ENCODE measurements around the gene TSPAN18.

TSPAN18 gene

GRCh38 chr11:44743326-44743725, 16.6 kb downstream of the TSPAN18 start:
- H3K79me2 ChIP-seq (ENCODE audit: insufficient read depth, low read length), result no peaks in the 10 kb centered on the region
- H3K4me3 ChIP-seq (ENCODE audit: low read length, poor library complexity, severe bottlenecking), result no peak overlapping the region
- H2AFZ ChIP-seq (ENCODE audit: low read length), result no peak overlapping the region
- no peak overlapping the region for H3K9ac ChIP-seq (ENCODE audit: low read depth, low read length, poor library complexity, severe bottlenecking)
- no peaks in the 10 kb centered on the region for H3K27me3 ChIP-seq (ENCODE audit: insufficient read depth, low read length, poor library complexity, severe bottlenecking)
- no peaks in the 10 kb centered on the region for H3F3A ChIP-seq (ENCODE audit: low read depth)
- no peak overlapping the region for H3K4me2 ChIP-seq (ENCODE audit: low read depth, low read length, poor library complexity, severe bottlenecking)
- H3K9me3 ChIP-seq (ENCODE audit: insufficient read depth, low read depth, low read length), result no peaks in the 10 kb centered on the region
- H3K36me3 ChIP-seq (ENCODE audit: insufficient read depth, low read length), result no peaks in the 10 kb centered on the region
- TF ChIP-seq CTCF (conservative IDR thresholded peaks at IDR 0.05; ENCODE audit: low read length) (no peak), EZH2phosphoT487 (IDR thresholded peaks at IDR 0.05; ENCODE audit: borderline replicate concordance) (no peak)
- no peaks in the 10 kb centered on the region for H3K9me2 ChIP-seq (replicated peaks; ENCODE audit: low read depth, low read length)
- H3K4me1 ChIP-seq (ENCODE audit: insufficient read depth, low read length, poor library complexity, severe bottlenecking), result no peaks in the 10 kb centered on the region
- no peaks in the 10 kb centered on the region for H4K20me1 ChIP-seq (ENCODE audit: insufficient read depth, low read length, poor library complexity, severe bottlenecking)

- H3K9ac ChIP-seq (ENCODE audit: low read depth, low read length, poor library complexity, severe bottlenecking), result no peak overlapping the region
- no peaks in the 10 kb centered on the region for H3F3A ChIP-seq (ENCODE audit: low read depth)
- TF ChIP-seq EZH2phosphoT487 (IDR thresholded peaks at IDR 0.05; ENCODE audit: borderline replicate concordance) (no peak), CTCF (conservative IDR thresholded peaks at IDR 0.05; ENCODE audit: low read length) (no peak)
- H2AFZ ChIP-seq (ENCODE audit: low read length), result no peak overlapping the region
- no peaks in the 10 kb centered on the region for H3K9me3 ChIP-seq (ENCODE audit: insufficient read depth, low read depth, low read length)
- H3K36me3 ChIP-seq (ENCODE audit: insufficient read depth, low read length), result no peaks in the 10 kb centered on the region
- H3K27me3 ChIP-seq (ENCODE audit: insufficient read depth, low read length, poor library complexity, severe bottlenecking), result no peaks in the 10 kb centered on the region
- H3K4me3 ChIP-seq (ENCODE audit: low read length, poor library complexity, severe bottlenecking), result no peak overlapping the region
- H3K9me2 ChIP-seq (replicated peaks; ENCODE audit: low read depth, low read length), result no peaks in the 10 kb centered on the region
- no peaks in the 10 kb centered on the region for H3K79me2 ChIP-seq (ENCODE audit: insufficient read depth, low read length)
- no peak overlapping the region for H3K4me2 ChIP-seq (ENCODE audit: low read depth, low read length, poor library complexity, severe bottlenecking)
- H4K20me1 ChIP-seq (ENCODE audit: insufficient read depth, low read length, poor library complexity, severe bottlenecking), result no peaks in the 10 kb centered on the region
- no peaks in the 10 kb centered on the region for H3K4me1 ChIP-seq (ENCODE audit: insufficient read depth, low read length, poor library complexity, severe bottlenecking)
Observed at GRCh38 chr11:44743959-44744557, 17.3 kb downstream of the TSPAN18 start.

GRCh38 chr11:44746894-44747293, 20.1 kb downstream of the TSPAN18 start:
- H3K36me3 ChIP-seq (ENCODE audit: insufficient read depth, low read length), result no peaks in the 10 kb centered on the region
- H3K4me2 ChIP-seq (ENCODE audit: low read depth, low read length, poor library complexity, severe bottlenecking), result no peak overlapping the region
- no peaks in the 10 kb centered on the region for H3F3A ChIP-seq (ENCODE audit: low read depth)
- H3K9me2 ChIP-seq (replicated peaks; ENCODE audit: low read depth, low read length), result no peaks in the 10 kb centered on the region
- no peaks in the 10 kb centered on the region for H3K9me3 ChIP-seq (ENCODE audit: insufficient read depth, low read depth, low read length)
- no peak overlapping the region for H2AFZ ChIP-seq (ENCODE audit: low read length)
- no peaks in the 10 kb centered on the region for H4K20me1 ChIP-seq (ENCODE audit: insufficient read depth, low read length, poor library complexity, severe bottlenecking)
- no peaks in the 10 kb centered on the region for H3K27me3 ChIP-seq (ENCODE audit: insufficient read depth, low read length, poor library complexity, severe bottlenecking)
- no peaks in the 10 kb centered on the region for H3K79me2 ChIP-seq (ENCODE audit: insufficient read depth, low read length)
- TF ChIP-seq CTCF (conservative IDR thresholded peaks at IDR 0.05; ENCODE audit: low read length) (no peak), EZH2phosphoT487 (IDR thresholded peaks at IDR 0.05; ENCODE audit: borderline replicate concordance) (no peak)
- no peak overlapping the region for H3K4me3 ChIP-seq (ENCODE audit: low read length, poor library complexity, severe bottlenecking)
- no peak overlapping the region for H3K9ac ChIP-seq (ENCODE audit: low read depth, low read length, poor library complexity, severe bottlenecking)
- H3K4me1 ChIP-seq (ENCODE audit: insufficient read depth, low read length, poor library complexity, severe bottlenecking), result no peaks in the 10 kb centered on the region
